GM19468 (cell line): ENCODE measurements around the gene CMKLR1.

ENCODE experiments used
- ATAC-seq: cut with Tn5 transposase; IDR thresholded peaks from one replicate; pipeline ENCODE4 v1.9.1; 2021; ENCODE audit warnings: mild to moderate bottlenecking, moderate library complexity, moderate number of reproducible peaks; ENCODE audit not compliant: unreplicated experiment; ENCODE audit errors: extremely low read depth

The CMKLR1 gene

DNA sequence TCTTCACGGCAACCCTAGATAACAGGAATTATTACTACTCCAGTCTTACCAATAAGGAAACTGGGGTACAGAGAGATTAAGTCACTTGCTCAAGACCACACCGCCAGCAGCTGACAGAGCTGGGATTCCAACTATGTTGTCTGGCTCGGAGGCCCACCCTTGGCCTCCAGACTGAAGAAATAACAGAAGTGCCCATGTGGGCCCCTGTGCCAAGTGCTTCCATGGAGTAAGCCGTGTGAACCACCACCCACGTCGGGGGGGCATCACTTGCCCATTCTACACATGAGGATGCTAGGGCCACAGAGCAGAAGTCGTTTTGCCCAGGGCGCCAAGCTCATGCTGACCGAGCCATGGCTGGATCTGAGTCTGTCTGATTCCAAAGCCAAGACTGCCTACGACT lies 926 bp upstream of the CMKLR1 start:
- ATAC-seq: no peak

DNA sequence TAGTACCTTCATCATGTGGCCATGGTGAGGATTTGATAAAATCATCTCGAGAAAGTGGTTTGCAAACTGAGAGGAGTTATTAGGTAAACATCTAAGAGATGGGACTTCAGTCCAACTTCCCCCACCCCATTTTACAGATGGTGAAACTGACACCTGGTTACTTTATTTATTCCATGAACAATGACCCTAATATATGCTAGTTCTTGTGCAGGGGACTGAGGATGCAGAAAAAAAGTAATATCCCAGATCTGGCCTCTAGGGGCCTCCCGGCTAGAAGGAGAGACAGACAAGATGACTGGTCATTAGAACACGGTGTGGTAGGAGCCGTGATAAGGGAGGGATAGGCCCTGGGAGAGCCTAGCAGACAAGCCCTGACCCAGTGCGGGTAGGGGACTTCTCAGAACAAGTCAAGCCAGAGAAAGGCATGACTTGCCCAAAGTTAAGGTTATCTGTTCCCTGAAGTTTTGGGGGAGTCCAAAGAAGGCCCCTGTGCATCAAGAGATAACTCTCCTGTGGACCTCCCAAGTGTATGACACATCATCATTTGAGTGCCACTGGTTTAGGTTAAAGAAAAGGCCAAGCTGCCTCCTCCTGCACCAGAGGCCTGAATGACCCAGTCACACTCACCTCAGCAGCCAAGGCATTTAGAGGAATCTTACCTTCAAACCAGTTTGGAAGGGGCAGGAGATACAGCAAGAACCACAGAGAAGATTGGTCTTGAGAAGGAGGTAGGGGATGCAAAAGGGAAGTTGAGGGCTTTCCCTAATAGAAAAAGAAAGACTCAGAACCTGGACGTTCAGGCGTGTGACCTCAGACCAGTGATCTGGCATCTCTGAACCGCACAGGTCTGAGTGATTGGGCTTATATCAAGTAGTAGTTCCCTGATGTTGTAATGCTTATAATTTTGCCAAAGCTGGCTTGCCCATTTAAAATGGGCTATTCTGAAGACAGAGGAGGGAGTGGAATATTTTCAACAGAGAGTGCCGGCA lies 1.6 kb downstream of the CMKLR1 start:
- ATAC-seq: no peak

- ATAC-seq: no peak
These were observed 3.6 kb downstream of the CMKLR1 start for GRCh38 chr12:108335349-108336119.

DNA sequence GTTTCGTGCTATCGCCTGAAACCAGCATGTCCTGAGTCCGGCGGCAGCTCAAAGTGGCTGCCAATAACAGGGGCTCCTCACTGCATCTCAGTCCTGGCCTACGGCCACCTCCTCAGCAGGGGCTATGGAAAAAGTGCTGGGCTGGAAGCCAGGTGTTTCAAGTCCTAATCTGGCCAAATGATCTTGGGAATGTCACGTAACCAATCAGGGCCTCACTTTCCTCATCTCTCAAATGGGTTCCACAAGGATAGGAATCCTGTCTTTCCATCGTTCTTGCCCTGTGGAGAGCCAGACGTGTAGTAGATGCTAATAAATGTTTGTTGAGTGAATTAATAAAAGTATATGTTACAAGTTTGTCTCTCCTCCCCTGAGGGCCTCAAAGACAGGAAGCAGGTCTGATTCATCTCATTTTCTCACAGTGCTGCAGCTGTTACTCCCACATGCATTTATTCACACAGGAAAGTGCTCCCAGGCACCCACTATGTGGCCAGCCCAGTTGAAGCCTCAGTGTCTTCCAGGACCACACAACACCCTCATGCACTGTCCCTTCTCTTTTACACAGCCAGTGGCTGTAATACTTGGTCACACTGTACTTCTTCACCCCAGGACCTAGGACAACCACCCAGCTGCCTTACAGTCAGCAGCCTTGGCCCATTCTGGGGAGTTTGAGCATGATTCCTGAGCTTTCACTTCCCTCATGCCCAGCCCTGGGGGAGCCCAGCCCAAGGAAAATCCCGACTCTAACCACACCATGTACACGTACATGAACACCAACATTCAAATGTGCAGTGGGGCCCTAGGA lies 5.0 kb downstream of the CMKLR1 start:
- ATAC-seq: no peak

- ATAC-seq: no peak
These were observed 6.2 kb downstream of the CMKLR1 start for GRCh38 chr12:108332791-108333382.

DNA sequence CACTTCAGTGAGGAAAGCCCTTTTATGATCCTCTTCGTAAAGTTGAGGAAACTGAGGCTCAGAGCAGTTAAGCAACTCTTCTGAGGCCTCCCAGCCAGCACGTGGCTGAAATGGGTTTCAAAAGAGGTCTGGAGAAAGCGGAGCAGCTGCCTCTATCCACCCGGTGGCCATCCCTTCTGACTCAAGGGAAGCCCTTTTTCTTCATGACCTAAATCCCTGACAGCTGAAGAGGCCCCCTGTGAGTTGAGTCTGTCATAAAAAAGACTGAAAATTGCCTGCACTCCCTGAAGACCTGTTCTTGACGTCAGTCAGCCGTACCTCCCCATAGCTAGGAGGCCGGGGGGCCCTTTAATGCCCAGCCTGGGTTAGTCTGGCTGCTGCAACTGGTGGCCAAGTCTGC lies 10.7 kb downstream of the CMKLR1 start:
- no peak for ATAC-seq

GRCh38 chr12:108327621-108328344 lies 11.3 kb downstream of the CMKLR1 start:
- no peak for ATAC-seq

GRCh38 chr12:108326254-108326750 lies 12.8 kb downstream of the CMKLR1 start:
- no peak for ATAC-seq

DNA sequence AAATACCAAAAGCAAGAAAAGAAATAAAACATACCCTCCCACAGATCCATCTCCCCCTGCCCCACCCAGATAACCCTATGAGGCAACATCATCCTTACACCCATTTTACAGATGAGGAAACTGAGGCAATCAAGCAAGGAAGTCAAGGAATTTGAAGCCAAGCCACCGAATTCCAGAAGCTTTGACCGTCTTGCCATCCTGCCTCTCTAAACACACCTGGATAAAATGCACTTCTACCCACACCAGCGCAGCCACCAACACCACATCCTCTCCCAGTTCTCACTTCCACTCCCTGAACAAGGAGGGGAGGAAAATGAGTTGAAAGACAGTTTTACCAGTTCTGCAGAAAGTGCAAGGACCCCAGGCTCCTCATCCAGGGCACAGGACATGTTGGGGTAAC lies 13.6 kb downstream of the CMKLR1 start:
- no peak for ATAC-seq

GRCh38 chr12:108325018-108325358 lies 14.1 kb downstream of the CMKLR1 start:
- ATAC-seq: no peak

DNA sequence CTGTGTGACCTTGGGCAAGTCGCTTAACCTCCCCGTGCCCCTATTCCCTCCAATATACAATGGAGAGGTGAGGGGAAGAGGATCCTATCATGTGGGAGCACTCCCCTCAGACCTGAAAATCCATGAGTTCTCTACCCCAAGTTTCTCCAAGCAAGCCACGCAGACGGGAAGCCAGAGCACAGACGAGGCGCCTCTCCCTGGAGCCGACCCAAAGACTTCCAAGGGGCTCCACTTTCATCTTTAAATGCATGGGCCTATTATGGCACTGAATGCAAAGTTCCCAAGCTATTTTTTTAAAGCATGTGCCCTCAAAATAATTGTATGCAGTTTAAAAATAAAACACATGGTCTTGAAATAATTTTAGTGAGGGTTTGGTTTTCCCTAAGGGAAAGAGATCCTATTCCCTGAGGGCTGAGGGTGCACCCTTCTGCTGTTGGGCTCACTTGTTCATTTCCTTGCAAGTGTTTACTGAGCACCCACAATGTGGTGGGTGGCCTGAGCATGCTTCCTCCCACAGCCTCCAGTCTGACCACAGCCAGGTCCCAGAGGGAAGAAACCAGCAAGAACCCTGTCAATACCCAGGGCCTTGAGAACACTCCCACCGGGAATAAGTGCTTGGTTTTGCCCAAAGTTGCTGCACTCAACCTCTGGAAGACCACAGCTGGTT lies 14.6 kb downstream of the CMKLR1 start:
- no peak for ATAC-seq

DNA sequence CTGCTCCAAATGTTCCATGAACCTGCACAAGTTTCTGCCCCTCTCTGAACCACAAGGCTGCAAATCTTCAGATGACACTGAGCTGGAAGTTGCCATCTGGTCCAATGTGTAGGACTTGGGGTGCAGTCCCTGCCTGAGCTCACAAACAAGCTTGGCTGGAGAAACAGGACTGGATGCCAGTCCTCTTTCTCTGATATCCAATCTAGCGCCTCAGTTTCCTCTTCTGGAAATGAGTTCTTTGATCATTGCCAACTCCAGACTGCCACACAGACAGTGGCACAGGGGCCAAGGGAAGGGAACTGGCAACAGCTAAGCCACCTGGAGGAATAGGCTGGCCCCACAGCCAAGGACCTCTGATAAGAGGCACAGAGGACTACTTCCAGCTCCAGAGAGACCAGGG lies 15.5 kb downstream of the CMKLR1 start:
- no peak for ATAC-seq

GRCh38 chr12:108322998-108323397 lies 16.1 kb downstream of the CMKLR1 start:
- no peak for ATAC-seq

DNA sequence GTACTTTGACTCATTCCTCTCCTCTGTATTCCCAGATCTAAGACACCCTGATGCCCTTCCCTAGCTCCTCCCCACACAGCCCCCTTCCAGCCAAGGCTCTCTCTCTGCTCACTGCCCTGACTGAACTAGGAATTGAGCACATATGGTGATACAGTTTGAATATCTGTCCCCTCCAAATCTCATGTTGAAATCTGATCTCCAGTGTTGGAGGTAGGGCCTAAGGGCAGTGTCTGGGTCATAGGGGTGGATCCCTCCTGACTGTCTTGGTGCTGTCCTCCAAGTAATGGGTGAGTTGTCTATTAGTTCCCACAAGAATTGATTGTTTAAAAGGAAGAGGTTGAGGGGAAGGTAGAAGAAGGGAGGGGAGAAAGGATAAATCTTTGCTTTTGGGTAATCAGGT lies 17.4 kb downstream of the CMKLR1 start:
- ATAC-seq: no peak

- ATAC-seq: no peak
These were observed 18.4 kb downstream of the CMKLR1 start for GRCh38 chr12:108320507-108321293.

DNA sequence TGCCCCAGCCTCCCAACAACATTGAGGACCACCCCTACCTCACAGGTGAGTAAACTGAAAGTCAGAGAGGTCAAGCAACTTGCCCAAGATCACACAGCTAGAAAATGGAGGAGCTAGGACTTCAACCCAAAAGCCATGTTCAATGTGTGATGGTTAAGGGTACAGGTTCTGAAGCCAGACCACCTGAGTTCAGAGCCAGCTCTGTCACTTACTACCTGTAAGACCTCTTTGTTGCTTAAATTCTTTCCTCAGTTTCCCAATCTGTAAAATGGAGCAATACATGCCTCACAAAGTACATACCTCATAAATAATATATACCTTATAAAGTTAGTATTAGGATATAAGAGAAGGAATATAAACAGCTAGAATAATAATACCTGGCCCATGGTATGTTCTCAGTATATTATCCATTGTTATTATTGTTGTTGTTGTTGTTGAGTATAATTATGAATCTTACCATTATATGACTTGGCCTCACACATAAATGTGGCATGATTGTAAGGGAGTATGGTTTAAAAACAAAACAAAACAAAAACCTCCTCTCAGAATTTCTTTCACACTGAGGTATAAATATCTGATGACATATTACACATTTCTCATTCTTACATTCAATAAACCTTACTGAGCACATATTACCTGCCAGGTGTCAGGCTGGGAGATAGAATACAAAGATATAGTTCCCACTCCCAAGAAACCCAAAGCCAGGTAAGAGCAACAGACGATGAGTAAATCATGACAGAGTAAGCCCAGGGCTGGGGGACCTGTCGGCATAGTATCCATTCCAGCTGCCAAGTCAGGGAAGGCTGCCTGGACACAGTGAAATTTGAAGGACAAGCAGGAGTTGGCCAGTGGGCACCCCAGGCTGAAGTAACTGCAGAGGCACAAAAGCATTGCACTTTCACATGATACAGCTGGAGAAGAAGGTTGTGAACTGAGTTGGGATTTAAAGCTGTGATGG lies 19.6 kb downstream of the CMKLR1 start:
- ATAC-seq: no peak
